ENCODE measurements around the gene S100A7A. TPM values are rescaled to one million over a fixed set of nuclear protein-coding genes. Genes with fewer than 3 reads are reported as not detected.

Gene S100A7A
- total RNA-seq, 1 experiment from 2014 or later: not detected

DNA sequence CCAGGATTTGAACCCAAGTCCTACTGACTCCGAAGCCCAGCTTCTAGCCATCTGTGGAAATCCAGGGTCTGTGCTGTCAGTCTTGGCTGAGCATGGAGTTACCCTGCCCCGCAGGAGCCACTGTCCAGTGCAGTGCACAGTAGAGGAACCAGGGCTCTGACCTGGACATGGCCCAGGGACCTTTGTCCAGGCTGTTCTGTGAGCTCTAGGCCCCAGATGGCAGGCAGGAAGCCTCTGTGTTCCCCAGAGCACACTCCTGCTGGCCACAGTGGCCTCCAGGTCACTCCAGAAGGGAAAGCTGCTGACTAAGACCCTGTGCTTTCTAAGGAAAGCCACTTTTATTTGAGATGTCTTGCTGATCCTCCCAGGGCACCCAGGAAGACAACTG is 13.8 kb downstream of the S100A7A start:
- no peaks in the 10 kb centered on the region for H3K9me3 ChIP-seq (ENCODE audit: insufficient read depth, low read depth)
- no peak for DNase-seq
- TF ChIP-seq, protein P1, sequence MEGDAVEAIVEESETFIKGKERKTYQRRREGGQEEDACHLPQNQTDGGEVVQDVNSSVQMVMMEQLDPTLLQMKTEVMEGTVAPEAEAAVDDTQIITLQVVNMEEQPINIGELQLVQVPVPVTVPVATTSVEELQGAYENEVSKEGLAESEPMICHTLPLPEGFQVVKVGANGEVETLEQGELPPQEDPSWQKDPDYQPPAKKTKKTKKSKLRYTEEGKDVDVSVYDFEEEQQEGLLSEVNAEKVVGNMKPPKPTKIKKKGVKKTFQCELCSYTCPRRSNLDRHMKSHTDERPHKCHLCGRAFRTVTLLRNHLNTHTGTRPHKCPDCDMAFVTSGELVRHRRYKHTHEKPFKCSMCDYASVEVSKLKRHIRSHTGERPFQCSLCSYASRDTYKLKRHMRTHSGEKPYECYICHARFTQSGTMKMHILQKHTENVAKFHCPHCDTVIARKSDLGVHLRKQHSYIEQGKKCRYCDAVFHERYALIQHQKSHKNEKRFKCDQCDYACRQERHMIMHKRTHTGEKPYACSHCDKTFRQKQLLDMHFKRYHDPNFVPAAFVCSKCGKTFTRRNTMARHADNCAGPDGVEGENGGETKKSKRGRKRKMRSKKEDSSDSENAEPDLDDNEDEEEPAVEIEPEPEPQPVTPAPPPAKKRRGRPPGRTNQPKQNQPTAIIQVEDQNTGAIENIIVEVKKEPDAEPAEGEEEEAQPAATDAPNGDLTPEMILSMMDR (conservative IDR thresholded peaks at IDR 0.05): no peak
- TF ChIP-seq EZH2 (IDR thresholded peaks at IDR 0.05; ENCODE audit: low read depth): no peak
- peaks cover 57% of the 10 kb centered on the region for H3K27me3 ChIP-seq (ENCODE audit: insufficient read depth, low read depth)
- intact Hi-C loops (cut with micrococcal nuclease; ENCODE audit: unreplicated experiment): no loop called here
- H3K79me2 ChIP-seq (ENCODE audit: low read depth): no peaks in the 10 kb centered on the region
- no peaks in the 10 kb centered on the region for H3K9me2 ChIP-seq (ENCODE audit: insufficient read depth)
- H3K4me2 ChIP-seq: no peak overlapping the region
- H2AFZ ChIP-seq: no peak overlapping the region
- no TSS peak for BruUV-seq (replicated peaks)
- CTCF ChIA-PET: no interaction called here
- POLR2A ChIA-PET (ENCODE audit: unreplicated experiment): no interaction called here
- H3K4me3 ChIP-seq: no peak overlapping the region
- no peaks in the 10 kb centered on the region for H3F3A ChIP-seq (ENCODE audit: insufficient read depth, low read depth)
- H3K4me1 ChIP-seq (replicated peaks; ENCODE audit: insufficient read depth): no peaks in the 10 kb centered on the region
- no peak overlapping the region for H3K27ac ChIP-seq
- no peaks in the 10 kb centered on the region for H3K36me3 ChIP-seq (ENCODE audit: low read depth)
- no peaks in the 10 kb centered on the region for H4K20me1 ChIP-seq (ENCODE audit: insufficient read depth)

DNA sequence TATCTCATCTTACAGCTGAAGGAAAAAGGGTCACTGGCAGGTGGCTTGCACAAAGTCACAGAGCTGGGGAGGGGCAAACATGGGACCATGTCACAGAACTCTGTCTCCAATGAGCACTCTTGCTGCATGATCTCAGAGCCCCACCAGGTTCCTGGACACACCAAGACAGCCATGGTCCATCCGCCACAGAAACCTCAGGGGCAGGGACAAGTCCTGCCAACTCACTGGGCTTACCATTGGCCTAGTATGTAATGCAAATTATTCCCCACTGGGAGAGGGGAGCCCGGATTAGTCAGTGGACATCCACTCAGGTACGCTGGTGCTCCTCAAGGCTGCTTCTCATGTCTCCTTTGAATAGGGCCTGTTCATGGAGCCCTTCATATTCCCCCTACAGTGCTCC is 14.2 kb downstream of the S100A7A start:
- no peaks in the 10 kb centered on the region for H3K9me2 ChIP-seq (ENCODE audit: insufficient read depth)
- intact Hi-C loops (cut with micrococcal nuclease; ENCODE audit: unreplicated experiment): no loop called here
- no peaks in the 10 kb centered on the region for H3F3A ChIP-seq (ENCODE audit: insufficient read depth, low read depth)
- H3K79me2 ChIP-seq (ENCODE audit: low read depth): no peaks in the 10 kb centered on the region
- no peak overlapping the region for H3K27ac ChIP-seq
- TF ChIP-seq, protein P1 (conservative IDR thresholded peaks at IDR 0.05): no peak
- no peak for TF ChIP-seq EZH2 (IDR thresholded peaks at IDR 0.05; ENCODE audit: low read depth)
- POLR2A ChIA-PET (ENCODE audit: unreplicated experiment): no interaction called here
- H2AFZ ChIP-seq: no peak overlapping the region
- H3K4me3 ChIP-seq: no peak overlapping the region
- no peaks in the 10 kb centered on the region for H3K4me1 ChIP-seq (replicated peaks; ENCODE audit: insufficient read depth)
- peaks cover 59% of the 10 kb centered on the region for H3K27me3 ChIP-seq (ENCODE audit: insufficient read depth, low read depth)
- no peak for DNase-seq
- H3K36me3 ChIP-seq (ENCODE audit: low read depth): no peaks in the 10 kb centered on the region
- H3K9me3 ChIP-seq (ENCODE audit: insufficient read depth, low read depth): no peaks in the 10 kb centered on the region
- no TSS peak for BruUV-seq (replicated peaks)
- no peaks in the 10 kb centered on the region for H4K20me1 ChIP-seq (ENCODE audit: insufficient read depth)
- H3K4me2 ChIP-seq: no peak overlapping the region
- CTCF ChIA-PET: no interaction called here

DNA sequence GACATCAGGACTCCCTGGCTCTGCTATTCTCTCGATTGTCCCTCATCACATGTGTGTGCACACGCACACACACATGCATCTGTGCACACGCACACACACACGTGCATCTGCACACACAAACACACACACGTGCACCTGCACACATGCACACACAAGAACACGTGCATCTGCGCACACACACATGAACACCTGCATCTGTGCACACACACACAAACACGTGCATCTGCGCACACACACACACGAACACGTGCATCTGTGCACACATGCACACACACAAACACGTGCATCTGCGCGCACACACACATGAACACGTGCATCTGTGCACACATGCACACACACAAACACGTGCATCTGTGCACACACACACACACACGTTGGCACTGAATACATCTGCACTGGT is 14.7 kb downstream of the S100A7A start:
- TF ChIP-seq, protein P1 (conservative IDR thresholded peaks at IDR 0.05): no peak
- no peak for TF ChIP-seq EZH2 (IDR thresholded peaks at IDR 0.05; ENCODE audit: low read depth)
- H3K27me3 ChIP-seq (ENCODE audit: insufficient read depth, low read depth): peaks cover 63% of the 10 kb centered on the region
- no peaks in the 10 kb centered on the region for H3K36me3 ChIP-seq (ENCODE audit: low read depth)
- BruUV-seq (replicated peaks): no TSS peak
- no peaks in the 10 kb centered on the region for H3K9me2 ChIP-seq (ENCODE audit: insufficient read depth)
- no peak overlapping the region for H3K4me2 ChIP-seq
- H2AFZ ChIP-seq: no peak overlapping the region
- intact Hi-C loops (cut with micrococcal nuclease; ENCODE audit: unreplicated experiment): no loop called here
- no peak overlapping the region for H3K27ac ChIP-seq
- no peak overlapping the region for H3K4me3 ChIP-seq
- H3F3A ChIP-seq (ENCODE audit: insufficient read depth, low read depth): no peaks in the 10 kb centered on the region
- H3K79me2 ChIP-seq (ENCODE audit: low read depth): no peaks in the 10 kb centered on the region
- POLR2A ChIA-PET (ENCODE audit: unreplicated experiment): no interaction called here
- no peaks in the 10 kb centered on the region for H3K9me3 ChIP-seq (ENCODE audit: insufficient read depth, low read depth)
- DNase-seq: no peak
- CTCF ChIA-PET: no interaction called here
- H4K20me1 ChIP-seq (ENCODE audit: insufficient read depth): no peaks in the 10 kb centered on the region
- no peaks in the 10 kb centered on the region for H3K4me1 ChIP-seq (replicated peaks; ENCODE audit: insufficient read depth)

Data from PC-9 (cell line).